HG03196 (cell line): Measurements from ENCODE around the gene MITF.

Experiments used
- ATAC-seq: cut with Tn5 transposase; IDR thresholded peaks from one replicate; pipeline ENCODE4 v1.9.1; 2021; ENCODE audit not compliant: unreplicated experiment

MITF gene, protein sequence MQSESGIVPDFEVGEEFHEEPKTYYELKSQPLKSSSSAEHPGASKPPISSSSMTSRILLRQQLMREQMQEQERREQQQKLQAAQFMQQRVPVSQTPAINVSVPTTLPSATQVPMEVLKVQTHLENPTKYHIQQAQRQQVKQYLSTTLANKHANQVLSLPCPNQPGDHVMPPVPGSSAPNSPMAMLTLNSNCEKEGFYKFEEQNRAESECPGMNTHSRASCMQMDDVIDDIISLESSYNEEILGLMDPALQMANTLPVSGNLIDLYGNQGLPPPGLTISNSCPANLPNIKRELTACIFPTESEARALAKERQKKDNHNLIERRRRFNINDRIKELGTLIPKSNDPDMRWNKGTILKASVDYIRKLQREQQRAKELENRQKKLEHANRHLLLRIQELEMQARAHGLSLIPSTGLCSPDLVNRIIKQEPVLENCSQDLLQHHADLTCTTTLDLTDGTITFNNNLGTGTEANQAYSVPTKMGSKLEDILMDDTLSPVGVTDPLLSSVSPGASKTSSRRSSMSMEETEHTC

DNA sequence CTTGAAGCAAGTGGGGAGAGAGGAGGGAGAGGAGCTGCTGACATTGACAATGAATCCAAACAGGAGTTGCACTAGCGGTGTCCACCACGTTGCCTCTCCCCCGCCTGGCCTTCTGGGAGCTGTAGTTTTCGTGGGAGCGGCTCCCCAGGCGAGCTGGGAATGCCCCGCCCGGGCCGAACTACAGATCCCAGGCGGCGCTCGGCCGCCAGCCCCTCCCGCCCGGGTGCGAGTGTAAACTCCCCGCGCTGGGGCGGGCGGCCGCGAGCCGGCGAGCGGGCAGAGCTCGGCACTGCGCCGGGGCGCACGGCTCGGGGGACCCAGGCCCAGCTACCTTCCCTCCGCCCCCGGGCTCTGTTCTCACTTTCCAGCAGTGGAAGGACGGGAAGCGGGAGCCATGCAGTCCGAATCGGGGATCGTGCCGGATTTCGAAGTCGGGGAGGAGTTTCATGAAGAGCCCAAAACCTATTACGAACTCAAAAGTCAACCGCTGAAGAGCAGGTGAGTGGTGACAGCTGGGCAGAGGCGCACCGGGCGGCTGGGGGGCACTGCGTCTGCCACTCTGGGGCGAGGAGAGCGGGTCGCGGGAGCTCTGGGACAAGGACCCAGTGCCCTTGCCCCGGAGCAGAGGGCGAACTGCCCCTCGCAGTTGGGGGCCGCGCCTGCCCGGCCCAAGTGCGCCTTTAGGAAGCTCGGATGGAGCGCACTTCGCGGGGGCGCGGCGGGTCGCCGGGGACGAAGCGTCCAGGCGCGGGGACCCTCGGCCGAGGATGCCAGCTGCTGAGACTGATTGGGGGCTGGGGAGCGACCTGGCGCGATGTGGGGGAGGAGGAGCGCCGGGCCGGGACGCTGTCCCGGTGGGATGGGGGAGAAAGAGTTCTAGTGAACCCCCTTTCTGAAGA is at the start of gene MITF:
Gene MITF (plus strand): TSS at position 261 of the 899 bp plus-strand sequence. CDS start 134 bp downstream, at position 395.
- peak; percentile 99 for ATAC-seq

DNA sequence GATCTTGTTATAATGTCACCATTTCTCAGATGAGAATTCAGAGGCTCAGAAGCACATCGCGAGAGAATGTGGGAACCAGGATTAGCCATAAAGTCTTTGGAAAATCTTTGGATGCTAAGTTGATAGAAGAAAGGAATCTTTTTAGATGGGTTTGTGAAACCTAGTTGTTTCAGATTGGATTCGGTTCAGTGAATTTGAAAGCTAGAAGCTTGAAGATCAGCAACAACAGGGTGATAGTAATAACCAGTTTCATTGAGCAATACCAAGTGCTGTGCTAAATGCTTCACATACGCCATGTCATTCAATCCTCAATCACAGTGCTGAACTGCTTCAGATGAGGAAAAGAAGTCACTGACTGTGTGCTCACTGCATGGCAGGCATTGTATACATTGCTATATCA is 47.4 kb upstream of the MITF start:
- ATAC-seq: no peak

DNA sequence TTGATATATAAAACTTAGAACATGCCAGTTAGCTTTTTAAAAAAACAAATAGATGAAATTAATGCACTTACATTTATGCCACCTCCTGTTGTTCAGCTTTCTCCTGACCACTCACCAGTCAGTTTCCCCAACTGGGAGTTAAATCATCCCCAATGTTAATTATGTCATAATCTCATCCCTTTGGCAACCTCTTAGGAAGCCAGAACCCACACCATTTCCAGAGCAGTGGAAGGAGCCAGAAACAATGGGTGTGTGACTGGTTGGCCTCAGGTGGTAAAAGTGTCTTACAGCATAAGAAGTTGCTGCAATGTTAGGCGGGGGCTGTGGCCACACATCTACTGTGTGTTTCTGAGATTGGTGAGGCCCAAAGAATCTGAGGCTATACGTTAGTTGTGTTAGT is 46.5 kb upstream of the MITF start:
- no peak for ATAC-seq

DNA sequence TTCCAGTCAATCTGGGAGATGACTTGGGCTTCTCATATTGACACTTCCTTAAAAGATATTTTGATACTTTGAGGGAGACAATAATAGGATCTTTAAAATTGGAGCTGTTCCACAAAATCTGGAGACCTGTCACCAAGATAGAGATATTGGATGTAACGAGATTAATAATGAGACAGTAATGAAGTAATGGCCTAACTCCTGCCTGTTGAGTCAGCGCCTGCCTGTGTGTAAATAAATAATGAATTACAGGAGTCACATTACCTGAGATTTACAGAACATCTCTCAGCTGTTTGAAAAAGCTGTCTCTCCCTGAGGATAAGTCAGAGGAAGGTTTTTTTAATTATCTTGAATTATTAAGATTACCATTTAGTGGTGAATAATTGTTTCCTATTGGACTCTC is 43.8 kb upstream of the MITF start:
- ATAC-seq: no peak

DNA sequence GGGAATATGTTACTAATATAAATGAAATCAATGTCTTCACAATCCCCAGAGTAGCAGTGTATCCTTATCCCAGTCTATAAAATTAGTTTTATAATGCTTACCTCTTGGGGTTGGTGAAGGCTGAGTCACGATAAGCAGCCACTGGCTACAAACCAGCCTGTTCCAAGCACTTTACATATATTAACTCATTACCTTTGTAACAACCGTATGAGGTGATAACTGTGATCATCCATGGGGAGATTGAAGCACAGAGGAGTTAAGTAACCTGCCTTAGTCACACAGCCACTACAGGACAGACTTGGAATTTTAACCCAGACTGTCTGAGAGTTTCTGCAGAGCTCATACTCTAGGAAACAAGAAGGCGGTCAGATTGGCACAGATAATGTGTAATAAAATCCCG is 43.3 kb upstream of the MITF start:
- no peak for ATAC-seq

DNA sequence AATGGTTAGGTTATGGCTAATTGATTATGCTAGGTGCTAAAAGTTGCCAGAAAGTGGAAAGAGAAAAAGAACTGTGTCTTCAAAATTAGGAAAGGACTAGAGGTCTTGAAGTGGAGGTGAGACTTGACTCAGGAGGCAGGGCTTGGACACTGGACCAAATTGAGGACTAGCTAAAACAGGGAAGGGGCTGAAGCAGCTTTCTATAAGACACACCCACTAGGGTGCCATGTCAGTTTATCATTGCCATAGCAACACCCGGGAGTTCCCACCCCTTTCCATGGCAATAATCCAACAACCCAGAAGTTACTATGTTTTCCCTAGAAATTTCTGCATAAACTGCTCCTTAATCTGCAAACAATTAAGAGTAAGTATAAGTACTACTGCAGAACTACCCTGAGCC is 42.9 kb upstream of the MITF start:
- no peak for ATAC-seq

DNA sequence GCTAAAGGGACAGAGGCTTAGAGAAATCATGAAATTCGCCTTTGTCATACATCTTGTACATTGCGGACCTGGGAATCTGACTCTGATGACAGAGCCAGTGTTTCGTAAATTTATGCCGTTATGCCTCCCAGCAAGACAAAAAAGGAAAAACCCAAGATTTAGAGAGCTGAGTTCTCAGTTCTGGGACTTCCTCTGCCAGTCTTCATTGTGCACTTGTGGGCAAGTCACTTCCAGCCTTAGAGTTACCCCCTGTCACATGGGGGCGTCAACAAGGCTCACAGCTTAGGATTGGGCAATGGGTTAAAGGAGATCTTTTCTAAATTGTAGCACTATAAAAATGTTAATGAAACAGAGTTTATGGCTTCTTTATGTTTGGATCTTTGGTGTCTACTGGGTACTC is 41.9 kb upstream of the MITF start:
- no peak for ATAC-seq

DNA sequence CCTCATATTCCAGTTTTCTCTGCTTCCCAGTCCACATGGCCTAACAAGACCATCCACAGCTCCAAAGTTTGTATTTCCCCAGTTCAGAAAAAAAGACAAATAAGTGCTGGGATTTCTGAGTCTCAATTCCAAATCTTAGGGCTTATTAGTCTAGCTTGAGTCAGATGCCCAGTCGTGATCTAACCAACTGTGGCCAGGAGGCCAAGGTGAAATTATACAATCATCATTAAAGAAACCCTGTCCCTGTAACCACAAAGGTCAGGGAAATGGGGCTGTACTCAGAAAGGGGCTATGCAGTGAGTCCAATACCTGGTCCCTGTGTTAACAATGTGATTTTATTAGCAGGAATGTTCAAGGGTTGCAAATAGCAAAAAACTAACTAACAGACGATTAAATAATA is 40.5 kb upstream of the MITF start:
- no peak for ATAC-seq

DNA sequence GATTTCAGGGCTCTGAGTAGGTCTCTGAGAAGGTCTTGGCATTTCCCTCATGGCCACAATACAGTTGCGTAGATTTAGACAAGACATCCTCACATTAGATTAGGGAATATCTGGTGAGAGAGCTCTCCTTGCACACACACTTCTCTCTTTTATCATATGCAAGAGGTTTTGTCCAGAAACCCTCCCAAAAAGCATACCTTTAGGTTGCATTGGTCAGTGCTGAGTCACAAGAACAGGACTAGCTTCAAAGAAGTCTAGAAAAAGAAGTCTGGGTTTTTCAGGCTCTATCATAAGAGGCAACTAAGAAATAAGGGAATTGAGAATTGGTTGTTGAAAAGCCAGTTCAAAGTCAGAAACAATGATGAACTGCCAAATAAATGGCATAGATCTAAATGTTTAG is 40.1 kb upstream of the MITF start:
- ATAC-seq: no peak

DNA sequence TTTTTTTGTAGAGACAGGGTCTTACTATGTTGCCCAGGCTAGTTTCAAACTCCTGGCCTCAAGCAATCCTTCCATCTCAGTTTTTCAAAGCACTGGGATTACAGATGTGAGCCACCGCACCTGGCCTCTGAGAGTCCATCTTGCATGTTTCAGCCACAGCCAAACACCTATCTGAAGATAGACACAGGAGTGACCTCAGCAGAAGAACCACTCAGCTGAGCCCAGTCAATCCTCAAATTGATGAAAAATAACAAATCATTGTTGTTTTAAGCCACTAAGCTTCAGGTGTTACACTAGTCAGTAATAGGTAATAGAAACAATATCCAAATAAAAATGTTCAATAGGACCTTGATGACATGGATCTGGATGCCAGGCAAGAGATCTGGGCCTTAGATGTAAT is 38.3 kb upstream of the MITF start:
- ATAC-seq: no peak

DNA sequence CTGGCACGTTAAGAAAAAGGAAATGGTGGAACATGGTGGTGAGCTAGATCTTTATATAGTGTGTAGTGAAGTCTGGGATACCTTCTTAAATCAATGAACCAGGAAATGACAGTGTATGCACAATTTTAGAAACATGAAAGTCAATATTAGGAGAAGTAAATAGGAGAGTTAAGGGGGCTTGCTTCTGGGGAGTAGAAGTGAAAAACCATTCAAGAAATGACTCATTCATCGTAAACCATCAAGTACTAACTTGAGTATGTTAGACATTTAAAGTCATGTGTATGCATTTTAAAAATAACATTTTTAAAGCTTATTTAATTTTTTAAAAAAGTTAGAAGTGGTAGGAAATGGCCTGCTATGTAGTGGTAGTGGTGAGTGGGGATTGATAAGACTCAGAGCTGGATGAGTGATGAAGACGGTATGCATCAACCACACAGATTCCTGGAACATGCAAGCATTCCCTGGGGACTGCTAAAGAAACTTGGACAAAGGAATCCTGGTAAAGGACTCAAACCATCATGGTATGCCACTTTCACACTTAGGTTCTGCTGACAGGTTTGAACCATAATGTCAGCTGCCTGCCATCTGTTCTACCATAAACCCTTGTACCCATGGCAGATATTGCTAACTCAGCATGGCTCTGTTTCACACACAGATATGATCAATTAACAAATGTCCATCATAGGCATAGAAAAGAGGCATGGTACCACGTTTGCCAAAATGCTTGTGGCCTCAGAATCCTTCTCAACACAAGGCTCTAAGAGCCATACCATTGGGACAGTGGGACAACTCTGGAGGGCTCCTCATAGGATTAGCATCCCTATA is 28.9 kb upstream of the MITF start:
- ATAC-seq: no peak

DNA sequence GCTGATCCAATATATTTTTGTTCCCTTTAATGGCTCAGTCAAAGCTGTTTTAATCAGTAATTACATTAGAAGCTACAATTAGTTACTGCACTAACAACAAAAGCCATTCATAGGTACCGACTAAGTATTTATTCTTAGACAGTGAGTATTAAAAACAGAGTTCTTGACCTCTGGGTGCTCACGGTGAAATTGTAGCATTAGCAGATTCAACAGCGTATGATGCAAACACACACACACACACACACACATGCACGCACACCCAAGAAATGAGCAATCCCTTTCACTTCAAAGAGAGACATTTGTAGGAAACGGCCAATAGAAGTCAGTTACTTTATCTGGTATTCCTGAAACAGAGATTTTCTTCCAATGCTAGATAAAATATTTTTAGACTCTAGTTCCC is 27.0 kb upstream of the MITF start:
- ATAC-seq: no peak

DNA sequence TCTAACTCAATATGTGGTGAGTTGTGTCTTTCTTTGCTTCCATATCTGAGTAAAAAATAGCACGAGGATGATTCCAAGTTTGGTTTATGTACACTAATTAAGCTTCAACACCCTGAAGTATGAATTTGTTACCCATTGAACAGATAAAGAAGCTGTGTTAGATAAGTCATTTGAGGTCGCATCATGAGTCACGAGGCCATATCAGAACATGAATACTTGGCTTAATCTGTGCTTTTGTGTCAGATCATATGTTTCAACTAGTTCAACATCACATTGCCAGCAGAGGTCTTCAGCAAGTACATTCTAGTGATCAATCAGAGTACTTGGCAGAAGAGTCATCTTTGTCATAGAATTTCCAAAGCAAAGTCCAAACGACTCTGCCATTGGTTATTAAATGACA is 26.3 kb upstream of the MITF start:
- ATAC-seq: no peak

DNA sequence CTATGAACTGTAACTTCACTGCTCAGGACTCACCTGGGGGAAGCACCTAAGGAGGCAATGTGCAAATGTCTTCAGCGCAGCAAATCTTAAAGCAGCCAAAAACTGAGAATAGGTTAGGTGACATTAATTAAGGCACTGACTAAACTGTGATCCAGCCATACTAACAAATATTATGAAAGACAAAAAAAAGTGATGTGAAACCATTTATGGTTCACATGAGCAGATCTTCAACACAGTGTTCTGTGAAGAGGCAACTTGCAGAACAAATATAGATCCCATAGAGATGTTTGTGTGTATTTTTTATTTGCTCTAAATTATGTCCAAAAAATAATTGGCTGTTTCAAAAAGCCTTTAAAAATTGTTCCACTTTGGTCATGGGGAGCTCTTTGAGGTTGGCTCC is 24.1 kb upstream of the MITF start:
- ATAC-seq: no peak

DNA sequence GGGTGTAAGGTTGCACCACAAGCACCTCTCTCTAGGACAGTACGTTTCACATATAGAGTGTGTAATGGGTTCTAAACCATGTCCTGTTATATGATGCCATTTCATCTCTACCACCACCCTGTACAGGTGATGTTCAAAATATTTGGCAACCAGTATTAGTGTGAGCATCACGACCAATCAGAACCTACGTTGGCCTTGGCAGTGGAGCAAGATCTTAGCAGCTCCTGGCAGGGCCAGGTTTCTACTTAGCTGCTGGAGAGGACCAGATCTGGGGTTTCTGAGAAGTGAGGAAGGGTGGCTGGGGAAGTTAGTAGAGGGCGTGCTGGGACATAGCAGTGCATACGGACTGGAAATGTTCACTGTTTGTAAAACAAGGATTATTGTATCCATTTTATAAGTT is 23.1 kb upstream of the MITF start:
- no peak for ATAC-seq

DNA sequence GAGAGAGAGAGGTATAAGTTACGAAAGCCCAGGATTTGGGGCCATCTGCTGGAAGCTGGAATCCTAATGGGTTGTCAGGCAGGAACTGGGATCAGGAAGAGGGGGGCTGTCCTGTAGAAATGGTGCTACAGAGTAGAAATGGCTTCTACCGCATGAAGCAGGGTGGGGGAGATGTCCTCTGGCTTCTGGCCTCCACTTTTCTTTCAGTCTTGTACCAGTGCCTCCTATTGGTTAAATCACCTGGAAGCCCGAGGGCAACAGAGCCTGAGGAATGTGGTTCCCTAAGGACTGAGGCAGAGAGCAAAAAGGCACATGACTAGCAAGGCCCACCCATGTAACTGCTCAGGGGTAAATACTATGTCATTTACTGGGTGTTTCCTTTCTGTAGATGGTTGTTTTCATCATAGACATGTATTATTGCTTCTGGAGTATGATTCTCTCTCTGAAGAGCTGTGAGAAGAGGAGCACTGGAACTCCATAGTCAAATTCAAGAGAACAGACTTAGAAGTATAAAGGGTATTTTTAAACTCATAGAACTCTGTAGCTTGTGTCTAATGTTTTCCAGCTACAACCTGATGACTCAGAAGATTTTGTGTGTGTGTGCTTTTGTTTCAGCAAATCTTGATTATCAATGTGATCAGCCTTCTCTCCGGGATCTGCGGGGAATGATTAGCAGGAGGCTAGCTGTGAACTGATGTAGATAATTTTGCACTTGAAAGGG is 20.2 kb upstream of the MITF start:
- no peak for ATAC-seq

DNA sequence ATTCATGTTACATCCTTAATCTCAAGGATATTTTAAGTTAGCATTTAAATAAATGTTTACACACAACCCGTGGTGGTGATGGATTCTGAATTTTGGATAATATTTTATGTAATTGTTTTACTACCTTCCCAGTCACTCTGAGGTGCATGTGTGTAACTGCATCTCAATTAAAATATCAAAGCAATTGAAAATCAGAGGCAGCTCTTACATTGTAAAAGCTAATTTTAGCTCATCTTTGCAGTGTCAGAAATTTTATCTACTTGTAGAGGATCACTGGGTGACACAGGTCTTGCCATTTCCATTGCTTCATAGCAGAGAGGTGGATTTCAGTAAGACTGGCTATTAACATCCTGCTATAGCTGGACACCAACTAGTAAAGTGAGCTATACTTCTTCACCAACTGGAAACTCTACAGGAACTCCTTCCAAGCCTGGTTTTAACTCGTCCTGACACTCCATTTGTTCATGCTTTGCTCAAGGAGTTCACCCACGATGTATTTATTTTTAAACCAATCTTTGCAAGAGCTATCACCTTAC is 19.6 kb upstream of the MITF start:
- ATAC-seq: no peak

DNA sequence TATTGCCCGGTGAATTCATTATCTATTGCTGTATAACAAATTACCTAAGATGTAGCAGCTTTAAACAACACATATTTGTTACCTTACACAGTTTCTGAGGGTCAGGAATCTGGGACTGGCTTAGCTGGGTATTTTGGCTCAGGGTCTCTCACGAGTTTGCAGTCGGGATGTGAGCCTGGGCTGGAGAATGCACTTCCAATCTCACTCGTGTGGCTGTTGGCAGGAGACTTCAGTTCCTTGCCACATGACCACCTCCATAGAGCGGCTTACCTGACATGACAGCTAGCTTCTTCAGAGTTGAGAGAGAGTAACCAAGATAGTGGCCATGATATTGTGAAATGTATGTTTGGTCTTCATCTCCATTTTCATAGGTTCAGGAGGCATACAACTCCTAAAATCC is 18.4 kb upstream of the MITF start:
- ATAC-seq: no peak

DNA sequence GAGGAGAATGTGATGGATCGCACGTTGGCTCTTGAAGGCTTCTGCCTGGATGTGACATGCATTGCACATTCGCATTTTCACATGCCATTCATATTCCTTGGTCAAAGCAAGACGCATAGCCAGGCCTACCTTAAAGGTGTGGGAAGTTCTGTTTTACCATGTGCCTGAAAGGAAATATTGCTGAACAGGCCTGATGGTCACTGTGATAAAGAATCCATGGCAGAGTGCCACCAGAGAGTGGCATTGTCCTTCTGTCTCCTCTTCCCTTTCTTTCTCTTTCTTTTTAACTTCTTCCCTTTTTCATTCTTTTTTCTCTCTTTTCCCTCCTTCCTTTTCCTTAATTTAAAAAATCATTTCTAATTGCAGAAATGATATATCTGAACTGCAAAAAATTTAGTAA is 15.9 kb upstream of the MITF start:
- ATAC-seq: no peak

DNA sequence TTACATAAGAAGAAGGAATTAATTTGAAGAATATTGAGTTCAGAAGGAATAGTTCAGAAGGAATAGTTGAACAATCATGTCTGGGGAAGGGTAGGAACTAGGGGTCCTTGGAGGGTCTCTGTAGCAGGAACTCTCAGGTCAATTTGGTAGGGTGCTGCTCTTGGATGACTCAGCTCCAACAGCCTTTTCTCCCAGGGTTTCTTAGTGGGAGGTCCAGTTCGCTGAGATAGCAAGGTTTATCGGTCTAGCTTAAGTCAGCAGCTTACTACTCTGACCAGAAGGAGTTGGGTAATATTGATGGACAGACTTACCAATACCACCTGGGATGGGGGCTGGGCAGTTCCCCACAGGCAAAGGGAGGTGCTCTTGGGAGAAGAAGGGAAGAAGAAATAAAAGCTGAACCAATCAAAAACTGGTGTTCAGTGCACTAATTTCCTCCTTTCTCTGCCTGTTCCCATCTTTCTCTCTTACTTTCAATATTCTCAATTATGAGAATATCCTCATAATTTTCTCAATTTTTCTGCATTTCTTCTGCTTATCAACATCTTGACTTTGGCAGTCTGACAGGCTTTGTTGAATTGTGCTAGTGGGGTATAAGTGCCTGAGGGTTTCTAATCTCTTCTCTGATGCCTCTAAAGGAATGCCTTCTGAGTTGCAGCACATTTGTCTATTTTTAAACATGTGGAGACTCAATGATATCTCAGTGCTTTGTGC is 14.4 kb upstream of the MITF start:
- no peak for ATAC-seq
